Measurements from ENCODE around the gene NNAT.
"Not testable (repeated sequence)": the region's sequence is repeated elsewhere in the genome, so short reads cannot be mapped to it uniquely, and the experiment has no call there.

Gene NNAT

DNA sequence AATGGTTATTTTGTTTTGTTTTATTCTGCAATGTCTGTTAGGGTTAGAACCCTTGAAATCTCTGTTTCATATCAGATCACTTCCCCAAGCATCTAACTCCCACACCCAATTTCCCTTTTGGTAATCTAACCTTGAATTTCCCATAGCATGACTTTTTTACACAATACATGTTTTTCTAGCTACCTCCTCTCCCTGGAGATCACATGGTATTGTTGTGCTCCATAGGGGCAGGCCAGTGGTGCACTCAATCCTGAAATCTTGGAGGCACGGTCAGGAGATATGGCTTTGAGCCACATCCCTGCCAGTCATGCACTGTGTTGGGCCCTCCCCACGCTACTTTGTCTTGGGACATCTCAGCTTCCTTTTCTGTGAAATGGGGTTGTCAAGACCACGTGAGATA lies 36.7 kb upstream of the NNAT start:
- Histone ChIP-seq H3K9me3 (ENCODE audit: control insufficient read depth, low read length) (peaks cover 4% of the 10 kb centered on the region), H3K4me1 (ENCODE audit: control insufficient read depth, insufficient read depth, low read length) (peaks cover 12% of the 10 kb centered on the region), H3K4me3 (ENCODE audit: low read length) (no peak overlapping the region), H3K36me3 (ENCODE audit: control insufficient read depth, insufficient read depth, low read length, severe bottlenecking) (no peaks in the 10 kb centered on the region), H3K27me3 (replicated peaks; ENCODE audit: control insufficient read depth, insufficient read depth, low read length) (no peaks in the 10 kb centered on the region), H3K9ac (ENCODE audit: low read length) (no peak overlapping the region)
- no peak for DNase-seq (ENCODE audit: low read depth)

DNA sequence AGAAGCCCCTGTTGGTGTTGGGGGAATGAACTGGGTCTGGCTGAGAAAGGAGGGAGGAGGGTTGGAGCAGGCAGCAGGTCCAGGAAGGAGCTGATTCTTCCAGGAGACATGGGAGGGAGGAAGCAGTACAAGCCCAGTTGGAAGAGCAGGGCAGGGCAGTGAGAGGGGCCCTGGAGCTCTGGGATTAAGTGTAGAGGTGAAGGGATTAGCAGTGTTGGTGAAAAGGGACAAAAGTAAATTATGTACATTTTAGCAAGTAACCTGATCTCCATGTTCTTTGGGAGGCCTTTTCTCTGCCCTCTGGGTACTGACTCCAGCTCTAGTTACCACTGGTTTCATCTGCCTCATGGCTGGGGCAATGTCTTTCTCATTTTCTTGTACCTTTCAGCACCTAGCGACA lies 34.8 kb upstream of the NNAT start:
- not testable (repeated sequence) for H3K9ac ChIP-seq (ENCODE audit: low read length); H3K27me3 ChIP-seq (replicated peaks; ENCODE audit: control insufficient read depth, insufficient read depth, low read length); H3K36me3 ChIP-seq (ENCODE audit: control insufficient read depth, insufficient read depth, low read length, severe bottlenecking); H3K9me3 ChIP-seq (ENCODE audit: control insufficient read depth, low read length); H3K4me1 ChIP-seq (ENCODE audit: control insufficient read depth, insufficient read depth, low read length); H3K4me3 ChIP-seq (ENCODE audit: low read length)
- DNase-seq (ENCODE audit: low read depth), result peak; percentile 3

DNA sequence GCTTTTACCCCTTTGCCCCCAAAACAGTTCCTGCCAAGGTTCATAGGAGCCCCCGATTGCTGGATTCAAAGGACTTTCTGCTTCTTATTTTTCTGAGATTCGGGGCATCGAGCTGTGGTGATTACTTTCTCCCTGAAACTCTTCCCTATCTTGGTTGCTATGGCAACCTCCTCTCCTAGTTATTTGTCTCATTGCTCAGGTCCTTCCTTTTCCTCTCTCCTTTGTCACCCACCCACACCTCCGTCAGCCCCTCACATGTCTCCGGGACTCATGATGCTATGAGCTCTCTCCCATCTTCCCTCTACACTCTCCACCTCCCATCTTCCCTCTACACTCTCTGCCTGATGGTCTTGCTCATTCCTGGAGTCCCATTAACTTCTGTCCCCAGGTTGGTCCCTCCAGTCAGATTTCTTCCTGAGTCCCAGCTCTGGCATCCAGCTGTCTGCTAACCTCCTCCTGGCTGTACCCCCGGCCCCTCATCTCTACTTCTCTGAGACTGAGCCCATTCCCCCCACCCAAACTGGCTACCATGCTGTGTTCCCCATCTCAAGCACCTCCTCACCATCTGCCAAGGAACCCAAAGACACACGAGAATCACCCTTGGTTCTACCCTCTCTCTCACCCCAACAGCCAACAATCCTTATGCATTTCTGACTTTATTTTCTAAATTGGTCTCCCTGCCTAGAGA lies 30.2 kb upstream of the NNAT start:
- no peaks in the 10 kb centered on the region for H3K27me3 ChIP-seq (replicated peaks; ENCODE audit: control insufficient read depth, insufficient read depth, low read length)
- DNase-seq (ENCODE audit: low read depth), result no peak

DNA sequence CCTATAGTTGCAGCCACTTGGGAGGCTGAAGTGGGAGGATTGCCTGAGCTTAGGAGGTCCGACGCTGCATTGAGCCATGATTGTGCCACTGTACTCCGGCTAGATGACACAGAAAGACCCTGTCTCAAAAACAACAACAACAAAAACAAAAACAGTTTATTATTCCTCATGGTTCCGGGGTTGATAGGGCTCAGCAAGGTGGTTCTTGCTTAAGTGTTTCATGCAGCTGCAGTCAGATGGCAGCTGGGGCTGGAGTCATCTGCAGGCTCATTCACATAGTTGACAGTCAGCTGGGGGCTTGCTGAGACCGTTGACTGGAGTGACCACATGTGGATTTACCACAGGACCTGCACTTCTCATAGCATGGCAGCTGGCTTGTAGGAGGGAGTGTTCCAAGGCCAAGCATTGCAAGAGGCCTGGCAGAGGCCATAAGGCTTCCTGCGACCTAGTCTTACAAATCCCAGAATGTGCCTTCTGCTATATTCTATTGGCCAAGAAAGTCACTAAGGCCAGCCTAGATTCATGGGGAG lies 28.9 kb upstream of the NNAT start:
- DNase-seq (ENCODE audit: low read depth), result no peak
- H3K27me3 ChIP-seq (replicated peaks; ENCODE audit: control insufficient read depth, insufficient read depth, low read length), result no peaks in the 10 kb centered on the region
- peaks cover 5% of the 10 kb centered on the region for H3K36me3 ChIP-seq (ENCODE audit: control insufficient read depth, insufficient read depth, low read length, severe bottlenecking)

More for the DNA sequence above, 30.2 kb upstream of the NNAT start:
- Histone ChIP-seq H3K4me1 (ENCODE audit: control insufficient read depth, insufficient read depth, low read length) (no peaks in the 10 kb centered on the region), H3K9me3 (ENCODE audit: control insufficient read depth, low read length) (peaks cover 7% of the 10 kb centered on the region), H3K9ac (ENCODE audit: low read length) (no peak overlapping the region), H3K4me3 (ENCODE audit: low read length) (no peak overlapping the region), H3K36me3 (ENCODE audit: control insufficient read depth, insufficient read depth, low read length, severe bottlenecking) (peaks cover 3% of the 10 kb centered on the region)

DNA sequence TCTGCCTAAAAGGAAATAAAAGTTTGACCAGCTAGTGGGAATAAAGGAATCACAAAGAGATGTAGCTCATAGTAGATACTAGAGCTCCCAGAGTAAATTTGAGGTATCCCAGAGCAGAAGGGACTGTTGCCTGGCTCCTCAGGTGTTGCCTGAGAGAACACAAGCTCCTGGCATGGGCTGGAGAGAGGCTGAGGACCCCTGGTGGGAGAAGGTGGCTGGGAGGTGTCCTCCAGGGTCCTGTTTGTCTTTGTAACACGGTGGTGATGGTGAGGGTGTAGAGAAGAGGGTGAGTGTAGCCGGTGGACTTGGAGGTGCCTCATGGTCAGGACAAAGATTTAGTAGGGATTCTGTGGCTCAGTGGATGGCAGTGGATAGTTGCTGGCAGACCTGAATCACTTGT lies 28.1 kb upstream of the NNAT start:
- Histone ChIP-seq H3K9me3 (ENCODE audit: control insufficient read depth, low read length) (peaks cover 7% of the 10 kb centered on the region), H3K36me3 (ENCODE audit: control insufficient read depth, insufficient read depth, low read length, severe bottlenecking) (peaks cover 6% of the 10 kb centered on the region), H3K27me3 (replicated peaks; ENCODE audit: control insufficient read depth, insufficient read depth, low read length) (no peaks in the 10 kb centered on the region), H3K9ac (ENCODE audit: low read length) (no peak overlapping the region), H3K4me3 (ENCODE audit: low read length) (no peak overlapping the region), H3K4me1 (ENCODE audit: control insufficient read depth, insufficient read depth, low read length) (no peaks in the 10 kb centered on the region)
- no peak for DNase-seq (ENCODE audit: low read depth)

More for the DNA sequence above, 28.9 kb upstream of the NNAT start:
- H3K4me1 ChIP-seq (ENCODE audit: control insufficient read depth, insufficient read depth, low read length), result no peaks in the 10 kb centered on the region
- peaks cover 7% of the 10 kb centered on the region for H3K9me3 ChIP-seq (ENCODE audit: control insufficient read depth, low read length)
- H3K9ac ChIP-seq (ENCODE audit: low read length), result no peak overlapping the region
- no peak overlapping the region for H3K4me3 ChIP-seq (ENCODE audit: low read length)

DNA sequence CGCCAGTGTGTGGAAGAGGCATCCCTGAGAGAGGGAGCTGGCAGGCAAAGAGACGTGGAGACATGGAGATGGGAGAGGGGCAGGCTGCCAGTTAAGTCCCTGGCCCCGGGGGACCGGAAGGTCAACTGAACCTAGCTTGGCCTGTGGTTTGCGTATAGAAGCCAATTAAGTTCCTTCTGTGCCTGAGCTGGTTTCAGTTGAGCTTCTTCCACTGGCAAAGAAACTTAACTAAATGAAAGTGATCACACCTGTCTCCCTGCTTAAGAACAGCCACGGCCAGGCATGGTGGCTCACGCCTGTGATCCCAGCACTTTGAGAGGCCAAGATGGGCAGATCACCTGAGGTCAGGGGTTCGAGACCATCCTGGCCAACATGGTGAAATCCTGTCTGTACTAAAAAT lies 26.7 kb upstream of the NNAT start:
- no peaks in the 10 kb centered on the region for H3K27me3 ChIP-seq (replicated peaks; ENCODE audit: control insufficient read depth, insufficient read depth, low read length)
- peaks cover 6% of the 10 kb centered on the region for H3K36me3 ChIP-seq (ENCODE audit: control insufficient read depth, insufficient read depth, low read length, severe bottlenecking)
- H3K4me3 ChIP-seq (ENCODE audit: low read length), result no peak overlapping the region
- H3K4me1 ChIP-seq (ENCODE audit: control insufficient read depth, insufficient read depth, low read length), result no peaks in the 10 kb centered on the region
- H3K9ac ChIP-seq (ENCODE audit: low read length), result no peak overlapping the region
- H3K9me3 ChIP-seq (ENCODE audit: control insufficient read depth, low read length), result peaks cover 7% of the 10 kb centered on the region
- DNase-seq (ENCODE audit: low read depth), result no peak

DNA sequence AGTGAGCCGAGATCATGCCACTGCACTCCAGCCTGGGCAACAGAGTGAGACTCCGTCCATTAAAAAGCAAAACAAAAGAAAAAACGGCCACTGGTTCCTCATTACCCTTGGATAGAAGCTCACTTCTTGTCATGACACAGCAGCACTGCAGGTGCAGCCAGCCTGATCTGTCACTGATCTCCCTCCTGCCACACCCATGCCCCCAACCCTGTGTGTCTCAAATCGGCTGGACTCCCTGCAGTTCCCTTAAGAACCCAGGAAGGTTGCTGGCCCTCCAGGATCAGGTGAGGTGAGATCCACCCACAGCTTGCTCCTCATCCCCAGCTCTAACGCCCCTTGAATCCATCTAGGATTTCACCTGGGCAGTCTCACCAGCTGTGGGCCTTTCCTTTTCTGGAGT lies 26.3 kb upstream of the NNAT start:
- H3K4me3 ChIP-seq (ENCODE audit: low read length), result no peak overlapping the region
- DNase-seq (ENCODE audit: low read depth), result no peak
- no peak overlapping the region for H3K9ac ChIP-seq (ENCODE audit: low read length)
- no peaks in the 10 kb centered on the region for H3K4me1 ChIP-seq (ENCODE audit: control insufficient read depth, insufficient read depth, low read length)
- no peaks in the 10 kb centered on the region for H3K27me3 ChIP-seq (replicated peaks; ENCODE audit: control insufficient read depth, insufficient read depth, low read length)
- peaks cover 7% of the 10 kb centered on the region for H3K9me3 ChIP-seq (ENCODE audit: control insufficient read depth, low read length)
- peaks cover 6% of the 10 kb centered on the region for H3K36me3 ChIP-seq (ENCODE audit: control insufficient read depth, insufficient read depth, low read length, severe bottlenecking)

DNA sequence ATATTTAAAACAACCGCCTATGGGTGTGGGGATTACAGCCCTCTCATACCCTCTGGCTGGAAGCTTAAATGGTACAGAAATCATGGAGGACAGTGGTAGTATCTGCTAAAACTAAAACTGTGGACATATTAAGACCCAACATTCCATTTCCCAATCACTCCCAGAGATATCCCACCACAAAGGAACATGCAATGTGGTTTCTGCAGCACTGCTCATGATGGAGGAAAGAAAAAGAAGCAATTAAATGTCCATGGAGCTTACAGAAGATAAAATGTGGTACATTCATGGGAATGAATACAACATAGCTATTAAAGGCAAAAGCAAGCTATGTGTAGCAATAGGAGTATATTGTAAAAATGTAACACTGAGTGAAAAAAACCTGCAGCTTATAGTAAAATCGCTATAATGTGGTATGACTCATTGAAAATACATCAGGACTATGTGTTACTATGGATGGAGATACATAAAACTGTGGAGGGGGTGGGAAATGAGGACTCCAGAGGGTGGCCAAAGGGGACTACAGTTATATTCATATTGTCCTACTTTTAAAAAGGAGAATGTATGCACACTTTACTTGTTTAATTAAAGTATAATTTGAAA lies 22.9 kb upstream of the NNAT start:
- H3K4me1 ChIP-seq (ENCODE audit: control insufficient read depth, insufficient read depth, low read length), result no peaks in the 10 kb centered on the region
- no peaks in the 10 kb centered on the region for H3K27me3 ChIP-seq (replicated peaks; ENCODE audit: control insufficient read depth, insufficient read depth, low read length)
- no peak overlapping the region for H3K9ac ChIP-seq (ENCODE audit: low read length)
- H3K4me3 ChIP-seq (ENCODE audit: low read length), result no peak overlapping the region
- peak; percentile 15 for DNase-seq (ENCODE audit: low read depth)
- H3K9me3 ChIP-seq (ENCODE audit: control insufficient read depth, low read length), result no peaks in the 10 kb centered on the region
- H3K36me3 ChIP-seq (ENCODE audit: control insufficient read depth, insufficient read depth, low read length, severe bottlenecking), result peaks cover 6% of the 10 kb centered on the region

DNA sequence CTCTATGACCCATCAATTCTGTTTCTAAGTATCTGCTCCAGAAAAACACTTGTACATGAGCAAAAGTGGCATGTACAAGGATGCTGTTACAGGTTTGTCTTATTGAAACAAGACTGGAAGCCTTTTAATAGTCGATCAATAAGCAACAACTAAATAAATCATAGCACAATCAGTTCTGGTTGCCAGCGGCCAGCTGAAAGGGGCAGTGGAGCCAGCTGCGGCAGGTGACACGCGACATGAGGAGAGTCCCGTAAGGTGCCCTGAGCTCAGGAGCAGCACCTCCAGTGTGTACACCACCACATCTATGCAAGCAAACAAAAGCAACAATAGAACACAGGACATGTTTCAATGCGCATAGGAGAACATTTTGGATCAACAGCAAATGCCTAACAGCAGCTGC lies 20.7 kb upstream of the NNAT start:
- no peaks in the 10 kb centered on the region for H3K9me3 ChIP-seq (ENCODE audit: control insufficient read depth, low read length)
- no peak overlapping the region for H3K4me3 ChIP-seq (ENCODE audit: low read length)
- H3K27me3 ChIP-seq (replicated peaks; ENCODE audit: control insufficient read depth, insufficient read depth, low read length), result no peaks in the 10 kb centered on the region
- DNase-seq (ENCODE audit: low read depth), result no peak
- H3K36me3 ChIP-seq (ENCODE audit: control insufficient read depth, insufficient read depth, low read length, severe bottlenecking), result peaks cover 3% of the 10 kb centered on the region
- H3K9ac ChIP-seq (ENCODE audit: low read length), result no peak overlapping the region
- no peaks in the 10 kb centered on the region for H3K4me1 ChIP-seq (ENCODE audit: control insufficient read depth, insufficient read depth, low read length)

DNA sequence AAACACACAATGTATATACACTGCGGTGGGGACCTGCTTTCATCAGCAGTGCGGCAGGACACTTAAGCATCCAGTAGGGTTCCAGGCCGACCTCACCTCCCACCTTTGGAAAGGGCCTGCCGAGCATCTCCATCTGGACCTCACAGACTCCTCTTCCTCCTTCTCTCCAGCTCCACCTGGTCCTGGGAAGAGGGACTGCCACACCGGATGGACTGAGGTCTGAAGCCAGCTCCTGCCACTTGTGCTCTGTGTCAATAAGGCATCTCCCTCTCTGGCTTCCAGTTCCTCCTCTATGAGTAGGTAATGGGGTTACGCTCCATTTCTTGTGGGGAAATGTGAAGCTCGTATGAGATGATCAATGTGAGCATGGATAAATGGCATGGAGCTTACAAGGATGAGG lies 19.1 kb upstream of the NNAT start:
- Histone ChIP-seq H3K9ac (ENCODE audit: low read length) (no peak overlapping the region), H3K36me3 (ENCODE audit: control insufficient read depth, insufficient read depth, low read length, severe bottlenecking) (peaks cover 3% of the 10 kb centered on the region), H3K4me3 (ENCODE audit: low read length) (no peak overlapping the region), H3K27me3 (replicated peaks; ENCODE audit: control insufficient read depth, insufficient read depth, low read length) (no peaks in the 10 kb centered on the region), H3K9me3 (ENCODE audit: control insufficient read depth, low read length) (no peaks in the 10 kb centered on the region), H3K4me1 (ENCODE audit: control insufficient read depth, insufficient read depth, low read length) (no peaks in the 10 kb centered on the region)
- no peak for DNase-seq (ENCODE audit: low read depth)

DNA sequence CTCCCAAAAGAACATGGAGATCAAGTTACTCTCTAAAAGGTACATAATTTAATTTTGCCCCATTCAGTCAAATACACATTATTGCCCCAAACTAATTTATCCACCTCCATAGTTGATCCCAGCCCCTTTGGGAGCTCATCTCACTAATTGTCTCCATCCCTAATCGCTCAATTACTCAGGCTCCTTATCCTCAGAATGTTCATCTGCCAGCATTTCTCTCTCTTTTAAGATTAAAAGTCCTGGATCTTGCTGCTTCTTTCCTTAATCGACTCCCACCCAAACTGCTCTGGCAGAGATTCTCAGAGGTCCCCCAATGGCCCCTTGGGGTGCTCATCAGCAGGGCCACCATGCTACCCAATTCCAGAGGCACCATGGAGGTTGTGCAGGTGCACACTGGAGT lies 18.4 kb upstream of the NNAT start:
- Histone ChIP-seq H3K4me3 (ENCODE audit: low read length) (no peak overlapping the region), H3K36me3 (ENCODE audit: control insufficient read depth, insufficient read depth, low read length, severe bottlenecking) (peaks cover 2% of the 10 kb centered on the region), H3K27me3 (replicated peaks; ENCODE audit: control insufficient read depth, insufficient read depth, low read length) (no peaks in the 10 kb centered on the region), H3K9ac (ENCODE audit: low read length) (no peak overlapping the region), H3K4me1 (ENCODE audit: control insufficient read depth, insufficient read depth, low read length) (no peaks in the 10 kb centered on the region), H3K9me3 (ENCODE audit: control insufficient read depth, low read length) (no peaks in the 10 kb centered on the region)
- no peak for DNase-seq (ENCODE audit: low read depth)

Data from adipocyte (in vitro differentiated cells).